Psoas muscle (tissue), 8 donors: ENCODE results near the gene KDM7A. TPM values are rescaled to one million over a fixed set of nuclear protein-coding genes. Genes with fewer than 3 reads are reported as not detected.

Experiments used
- ATAC-seq, 4 donors: fragments of 200-7000 bp; cut with Tn5 transposase; one replicate each; pipeline ENCODE4 v1.9.1; 2020; ENCODE audit warnings: moderate library complexity in 3 of 4, mild to moderate bottlenecking in 2 of 4
- DNase-seq, 2 donors: peaks; one replicate each; pipeline ENCODE4 v3.0.0-alpha.2; 2020
- H3K27ac ChIP-seq: fragments of 200-600 bp; one replicate; pipeline ENCODE4 v1.8.0; 2022
- H3K27me3 ChIP-seq, 3 donors: fragments of 200-600 bp in 1 of 3; one replicate each; pipeline versions ENCODE4 v1.6.1 to v1.8.0; 2013 to 2022; ENCODE audit warnings: low read length in 2 of 3, mild to moderate bottlenecking in 2 of 3, moderate library complexity in 1 of 3; ENCODE audit not compliant: insufficient read depth in 3 of 3
- H3K36me3 ChIP-seq, 2 donors: fragments of 200-600 bp in 1 of 2; one replicate each; pipeline versions ENCODE4 v1.6.1 to v1.8.0; 2013 to 2022; ENCODE audit warnings: low read depth in 1 of 2, mild to moderate bottlenecking in 1 of 2, moderate library complexity in 1 of 2; ENCODE audit not compliant: insufficient read depth in 1 of 2
- H3K4me1 ChIP-seq: fragments of 200-600 bp; one replicate; pipeline ENCODE4 v1.8.0; 2022
- H3K4me3 ChIP-seq: fragments of 200-600 bp; one replicate; pipeline ENCODE4 v1.8.0; 2022; ENCODE audit warnings: mild to moderate bottlenecking
- H3K9me3 ChIP-seq: fragments of 200-600 bp; one replicate; pipeline ENCODE4 v1.8.0; 2022
- WGBS, 3 donors: extraction: QIAGEN DNeasy Blood & Tissue Kit; methylation state at CpG; one replicate each; pipeline versions ENCODE4 v1.1.6 to v1.1.7; 2013; 5-methylcytosine and 5-hydroxymethylcytosine counted together
- intact Hi-C, 2 donors: fragments of 100-400 bp; cut with DNase I; formaldehyde crosslinking; loops; one replicate each; pipeline versions ENCODE4 v1.11.0 to v1.14.2; 2022
- polyA plus RNA-seq, 3 donors: library from polyadenylated mRNA; stranded (reverse); fragments of 200-250 nt; gene quantifications; one replicate each; pipeline ENCODE4 v1.2.3, GENCODE V29; 2013
- total RNA-seq, 4 donors: library from RNA; stranded (reverse); fragmentation: NEBNext Ultra II Directional in 2 of 4; extraction: Animal tissue kit (Norgen Biotek cat#: 25700) in 2 of 4; gene quantifications; one replicate each; pipeline versions ENCODE4 v1.2.1 to v1.2.4, GENCODE V29; 2021 to 2023
- TF ChIP-seq, protein P1 (sequence below): fragments of 200-600 bp; IDR thresholded peaks from one replicate; pipeline ENCODE4 v1.8.0; 2022; ENCODE audit warnings: antibody characterized with exemption
- donor health status: healthy with polysubstance abuse.
- donor health status: DM: no; HTN: no; CAD: no; lungs with moderate emphysema.
- donor health status: Bipolar disorder and iron deficiency.
- donor health status: healthy.
- donor health status: DM: yes; HTN: yes; CAD: no.
- donor health status: DM: no; HTN: no; CAD: no.
- donor health status: DM: no; HTN: no; CAD: no.
- donor health status: DM: yes; HTN: yes; CAD: no.

The KDM7A gene
- total and polyA plus RNA-seq, 7 donors: 5.5 to 59.4 (median 27.4) TPM

DNA sequence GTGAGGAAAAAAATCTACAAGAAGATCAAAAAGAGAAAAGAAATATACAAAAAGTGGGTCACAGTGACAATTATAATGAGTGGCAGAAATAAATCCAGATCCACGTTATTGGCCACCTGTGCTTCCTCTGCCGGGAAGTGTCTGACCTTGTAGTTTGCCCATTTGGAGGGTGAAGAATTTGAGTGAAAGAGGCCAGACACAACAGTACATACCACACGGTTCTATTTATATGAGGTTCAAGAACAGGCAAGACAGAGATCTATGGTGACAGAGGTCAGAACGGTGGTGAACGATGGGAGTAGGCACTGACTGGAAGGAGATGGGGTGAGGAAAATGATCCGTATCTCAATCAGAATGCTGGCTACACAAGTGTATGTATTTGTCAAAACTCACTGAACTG is 131.1 kb downstream of the KDM7A start:
- DNase-seq (no peak), ATAC-seq (no peak)
- Histone ChIP-seq H3K9me3 (no peaks in the 10 kb centered on the region), H3K27me3 (peaks cover 0 to 2% (median 0%) of the 10 kb centered on the region in 3 donors), H3K4me1 (no peaks in the 10 kb centered on the region), H3K36me3 (peaks cover 0 to 26% of the 10 kb centered on the region in 2 donors), H3K27ac (no peak overlapping the region), H3K4me3 (no peak overlapping the region)
- 41 to 60% (median 59%) methylated on average over 6 of the region's 6 CpGs for WGBS, 3 donors
- intact Hi-C loops: no loop called here
- TF ChIP-seq, protein P1, sequence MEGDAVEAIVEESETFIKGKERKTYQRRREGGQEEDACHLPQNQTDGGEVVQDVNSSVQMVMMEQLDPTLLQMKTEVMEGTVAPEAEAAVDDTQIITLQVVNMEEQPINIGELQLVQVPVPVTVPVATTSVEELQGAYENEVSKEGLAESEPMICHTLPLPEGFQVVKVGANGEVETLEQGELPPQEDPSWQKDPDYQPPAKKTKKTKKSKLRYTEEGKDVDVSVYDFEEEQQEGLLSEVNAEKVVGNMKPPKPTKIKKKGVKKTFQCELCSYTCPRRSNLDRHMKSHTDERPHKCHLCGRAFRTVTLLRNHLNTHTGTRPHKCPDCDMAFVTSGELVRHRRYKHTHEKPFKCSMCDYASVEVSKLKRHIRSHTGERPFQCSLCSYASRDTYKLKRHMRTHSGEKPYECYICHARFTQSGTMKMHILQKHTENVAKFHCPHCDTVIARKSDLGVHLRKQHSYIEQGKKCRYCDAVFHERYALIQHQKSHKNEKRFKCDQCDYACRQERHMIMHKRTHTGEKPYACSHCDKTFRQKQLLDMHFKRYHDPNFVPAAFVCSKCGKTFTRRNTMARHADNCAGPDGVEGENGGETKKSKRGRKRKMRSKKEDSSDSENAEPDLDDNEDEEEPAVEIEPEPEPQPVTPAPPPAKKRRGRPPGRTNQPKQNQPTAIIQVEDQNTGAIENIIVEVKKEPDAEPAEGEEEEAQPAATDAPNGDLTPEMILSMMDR: no peak

DNA sequence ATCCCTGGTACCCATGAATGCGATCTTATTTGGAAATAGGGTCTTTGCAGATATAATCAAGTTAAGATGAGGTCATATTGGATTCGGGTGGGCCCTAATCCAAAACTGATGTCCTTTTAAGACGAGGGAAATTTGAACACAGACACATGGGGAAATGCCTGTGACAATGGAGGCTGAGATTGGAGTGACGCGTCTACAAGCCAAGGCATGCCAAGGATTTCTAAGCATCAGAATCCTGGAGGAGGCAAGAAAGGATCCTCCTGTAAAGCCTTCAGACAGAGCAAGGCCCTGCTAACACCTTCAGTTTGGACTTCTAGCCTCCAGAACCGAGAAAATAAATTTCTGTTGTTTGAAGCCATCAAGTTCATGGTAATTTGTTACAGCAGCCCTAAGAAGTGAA is 132.5 kb downstream of the KDM7A start:
- no peak for DNase-seq
- no peak overlapping the region for H3K27ac ChIP-seq
- intact Hi-C loops: no loop called here

DNA sequence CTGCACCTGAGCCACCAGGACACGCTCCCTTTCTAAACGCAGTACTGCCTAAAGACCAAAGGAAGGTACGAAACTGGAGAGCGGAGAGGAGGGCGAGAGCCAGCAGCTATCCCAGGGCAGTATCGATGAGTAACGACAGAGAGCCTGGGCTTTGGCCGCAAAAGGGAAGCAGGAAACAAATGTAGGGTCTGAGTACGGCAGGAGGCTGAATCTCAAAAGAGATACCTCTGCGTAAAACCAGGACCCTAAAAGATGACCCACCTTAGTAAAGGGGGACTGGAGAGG is 134.5 kb downstream of the KDM7A start:
- no peaks in the 10 kb centered on the region for H3K4me1 ChIP-seq
- no peaks in the 10 kb centered on the region for H3K9me3 ChIP-seq
- intact Hi-C loops: no loop called here
- DNase-seq (no peak), ATAC-seq (no peak)
- 90 to 95% (median 92%) methylated on average over 10 of the region's 10 CpGs for WGBS, 3 donors
- TF ChIP-seq, protein P1: no peak
- no peak overlapping the region for H3K4me3 ChIP-seq
- peaks cover 0 to 2% (median 0%) of the 10 kb centered on the region in 3 donors for H3K27me3 ChIP-seq
- peaks cover 0 to 32% of the 10 kb centered on the region in 2 donors for H3K36me3 ChIP-seq
- H3K27ac ChIP-seq: no peak overlapping the region

More for the DNA sequence above, 132.5 kb downstream of the KDM7A start:
- TF ChIP-seq, protein P1: no peak
- ATAC-seq: no peak
- Histone ChIP-seq H3K36me3 (peaks cover 0 to 32% of the 10 kb centered on the region in 2 donors), H3K9me3 (no peaks in the 10 kb centered on the region), H3K27me3 (peaks cover 0 to 2% (median 0%) of the 10 kb centered on the region in 3 donors), H3K4me1 (no peaks in the 10 kb centered on the region), H3K4me3 (no peak overlapping the region)
- WGBS, 3 donors: 86 to 87% (median 87%) methylated on average over 6 of the region's 6 CpGs

DNA sequence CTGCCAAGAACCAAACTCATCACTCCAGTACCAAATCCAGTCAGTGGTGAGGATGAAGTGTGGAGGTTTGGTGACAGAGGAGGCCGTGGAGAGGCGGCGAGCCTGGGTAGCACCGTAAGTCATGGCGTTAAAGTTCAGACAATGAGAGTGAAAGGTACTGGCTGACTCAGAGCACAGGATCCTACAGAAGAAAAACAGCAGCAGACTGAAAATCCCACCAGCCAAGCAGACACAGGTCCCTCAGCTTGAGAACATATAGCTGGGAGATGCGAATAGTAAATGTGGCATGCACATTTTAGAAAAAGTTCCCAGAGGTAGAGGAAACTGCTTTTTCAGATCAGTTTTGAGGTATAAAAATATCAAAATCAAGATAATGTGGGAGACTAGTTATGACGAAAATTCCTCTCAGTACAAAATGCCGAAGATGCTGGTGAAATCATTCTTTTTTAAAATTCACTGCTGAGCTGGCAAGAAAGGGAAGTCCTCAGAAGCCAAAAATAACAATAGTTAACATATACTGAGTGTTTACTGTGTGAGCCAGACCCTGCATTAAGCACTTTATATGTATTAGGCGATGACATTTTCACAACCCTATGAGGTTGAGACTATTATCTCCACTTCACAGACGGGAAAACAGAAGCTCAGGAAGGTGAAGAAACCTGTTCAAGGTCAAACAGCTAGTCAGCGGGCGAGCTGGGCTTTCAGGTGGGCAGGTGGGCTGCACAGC is 135.0 kb downstream of the KDM7A start:
- Histone ChIP-seq H3K4me3 (no peak overlapping the region), H3K9me3 (no peaks in the 10 kb centered on the region), H3K27ac (no peak overlapping the region), H3K27me3 (peaks cover 0 to 2% (median 0%) of the 10 kb centered on the region in 3 donors), H3K36me3 (peaks cover 0 to 31% of the 10 kb centered on the region in 2 donors), H3K4me1 (no peaks in the 10 kb centered on the region)
- DNase-seq (no peak), ATAC-seq (no peak)
- intact Hi-C loops: no loop called here
- WGBS, 3 donors: 94 to 96% (median 95%) methylated on average over 12 of the region's 12 CpGs
- TF ChIP-seq, protein P1: no peak

DNA sequence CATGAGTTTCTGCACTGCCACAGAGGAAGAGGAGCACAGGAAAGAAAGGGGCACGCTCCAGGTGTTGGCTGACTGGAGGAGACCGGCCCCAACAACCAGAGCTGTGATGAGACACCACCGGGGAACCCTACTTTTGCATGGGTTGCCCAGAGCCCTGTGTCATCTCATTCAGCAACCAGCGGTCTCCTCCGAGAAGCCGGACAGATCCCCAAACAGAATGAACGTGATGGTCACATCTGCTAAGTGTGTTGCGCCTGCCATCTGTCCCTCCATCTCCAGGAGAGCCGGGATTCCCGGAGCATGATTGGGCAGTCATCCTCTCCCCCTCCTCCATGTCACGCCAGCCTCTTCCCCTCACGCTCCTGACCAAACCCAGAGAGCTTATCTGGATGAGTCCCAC is 136.9 kb downstream of the KDM7A start:
- H3K9me3 ChIP-seq: no peaks in the 10 kb centered on the region
- no peak overlapping the region for H3K4me3 ChIP-seq
- no peaks in the 10 kb centered on the region for H3K27me3 ChIP-seq
- H3K36me3 ChIP-seq: peaks cover 0 to 21% of the 10 kb centered on the region in 2 donors
- TF ChIP-seq, protein P1: no peak
- intact Hi-C loops: no loop called here
- H3K27ac ChIP-seq: no peak overlapping the region
- ATAC-seq (peak in 1 of 4 donors; percentile 13), DNase-seq (no peak)
- H3K4me1 ChIP-seq: no peaks in the 10 kb centered on the region
- WGBS, 3 donors: 89 to 93% (median 91%) methylated on average over 12 of the region's 12 CpGs
